GM18499 (cell line): ENCODE results near the gene PPP1R37.
A peak's percentile ranks its signal among the peaks of the same experiment; 100 is the strongest.

Source experiments
- ATAC-seq: cut with Tn5 transposase; IDR thresholded peaks from one replicate; pipeline ENCODE4 v1.9.1; 2021; ENCODE audit warnings: moderate number of reproducible peaks; ENCODE audit not compliant: insufficient read depth, unreplicated experiment

Gene PPP1R37

DNA sequence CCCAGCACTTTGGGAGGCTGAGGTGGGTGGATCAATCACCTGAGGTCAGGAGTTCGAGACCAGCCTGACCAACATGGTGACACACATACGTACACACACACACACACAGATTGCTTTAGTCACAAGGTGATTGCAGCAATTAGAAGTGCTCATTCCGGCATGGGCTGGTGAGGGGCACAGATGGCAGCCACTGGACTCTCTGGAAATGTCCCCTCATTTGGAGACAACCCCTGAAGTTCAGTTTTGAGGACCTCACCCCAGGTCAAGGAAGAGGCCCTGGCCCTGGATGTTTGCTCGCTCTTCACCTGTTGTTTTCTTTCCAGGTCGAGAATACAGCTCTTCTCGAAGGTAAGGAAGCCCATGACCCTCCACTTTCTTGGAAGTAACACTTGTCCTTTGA lies 22.8 kb upstream of the PPP1R37 start:
- ATAC-seq: no peak

DNA sequence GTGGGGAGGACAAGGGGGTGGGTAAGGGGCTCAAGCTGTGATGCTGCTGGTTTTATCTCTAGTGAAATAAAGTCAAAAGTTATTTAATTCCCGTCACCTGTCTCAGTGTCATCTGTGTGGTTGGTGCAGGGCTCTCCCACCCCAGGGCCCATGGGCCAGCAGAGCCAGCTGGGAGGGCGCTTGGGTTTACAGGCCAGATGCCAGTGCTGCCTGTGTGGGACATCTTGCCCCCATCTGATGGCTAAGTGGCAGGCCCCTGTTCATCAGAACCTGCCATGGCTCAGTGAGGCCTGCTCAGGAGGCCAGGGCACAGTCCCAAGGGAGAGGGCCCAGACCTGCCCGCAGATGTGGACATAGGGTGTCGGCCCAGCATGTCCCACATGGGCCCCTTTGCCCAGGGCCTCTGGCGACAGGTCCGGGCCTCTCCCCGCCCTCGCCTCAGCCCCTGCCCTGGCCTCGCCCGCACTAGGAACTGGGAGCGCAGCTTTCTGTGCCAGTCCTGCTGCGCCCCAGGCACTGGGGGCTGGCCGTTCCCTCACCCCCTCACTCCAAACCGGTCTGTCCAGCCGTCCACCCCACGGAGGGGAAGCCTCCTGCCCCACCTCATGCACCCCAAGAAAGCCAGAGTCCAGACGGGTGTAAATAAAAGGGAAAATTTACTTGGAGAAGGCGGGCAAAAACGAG lies 22.0 kb upstream of the PPP1R37 start:
- no peak for ATAC-seq

DNA sequence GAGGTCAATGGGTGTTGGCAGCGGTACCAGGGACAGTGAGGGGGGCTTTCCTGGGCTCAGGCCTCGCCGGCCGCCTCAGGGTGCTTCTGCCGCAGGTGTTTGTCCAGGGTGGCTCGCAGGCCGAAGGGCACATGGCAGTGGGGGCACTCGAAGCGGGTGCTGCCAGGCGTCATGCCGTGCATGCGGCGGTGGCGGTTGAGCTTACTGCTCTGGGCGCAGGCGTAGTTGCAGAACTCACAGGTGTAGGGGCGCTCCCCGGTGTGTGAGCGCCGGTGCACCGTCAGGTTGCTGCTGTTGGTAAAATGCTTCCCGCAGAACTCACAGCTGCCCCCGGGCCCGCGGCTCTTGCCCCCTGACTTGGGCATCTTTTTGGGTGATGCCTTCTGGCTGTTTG lies 21.4 kb upstream of the PPP1R37 start:
- no peak for ATAC-seq

DNA sequence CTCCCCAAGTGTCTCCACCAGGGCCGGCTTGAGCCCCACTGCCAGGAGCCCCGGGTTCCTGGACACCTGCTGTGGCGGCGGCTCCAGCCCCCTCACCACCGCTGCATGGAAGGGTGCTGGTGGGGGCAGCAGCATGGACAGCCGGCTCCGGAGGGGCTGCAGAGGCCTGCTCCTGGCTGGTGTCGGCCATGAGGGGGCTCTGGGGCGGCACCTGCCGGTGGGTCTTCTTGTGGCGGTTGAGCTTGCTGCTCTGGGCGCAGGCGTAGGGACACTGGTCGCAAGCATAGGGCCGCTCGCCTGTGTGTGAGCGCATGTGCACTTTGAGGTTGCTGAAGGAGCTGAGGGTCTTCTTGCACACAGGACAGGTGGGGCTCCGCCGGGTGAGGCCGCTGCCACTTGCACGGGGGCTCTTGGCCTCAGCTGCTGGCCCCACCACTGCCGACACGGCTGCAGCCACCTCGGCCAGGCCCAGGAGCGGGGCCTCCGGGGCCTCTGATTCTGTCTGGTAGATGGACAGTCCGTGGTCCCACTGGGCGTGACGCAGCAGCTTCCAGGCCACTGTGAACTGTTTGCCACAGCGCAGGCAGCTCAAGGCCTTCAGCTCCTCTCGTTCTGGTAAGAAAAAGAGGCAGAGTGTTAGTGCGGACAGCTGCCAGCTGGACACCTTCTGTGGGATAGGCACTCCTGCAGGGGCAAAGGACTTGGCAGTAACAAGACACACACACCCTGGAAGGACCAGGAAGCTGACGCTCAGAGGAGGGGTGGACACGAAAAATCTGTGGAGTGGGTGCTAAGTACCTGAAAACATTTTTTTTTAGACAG lies 20.8 kb upstream of the PPP1R37 start:
- ATAC-seq: no peak

DNA sequence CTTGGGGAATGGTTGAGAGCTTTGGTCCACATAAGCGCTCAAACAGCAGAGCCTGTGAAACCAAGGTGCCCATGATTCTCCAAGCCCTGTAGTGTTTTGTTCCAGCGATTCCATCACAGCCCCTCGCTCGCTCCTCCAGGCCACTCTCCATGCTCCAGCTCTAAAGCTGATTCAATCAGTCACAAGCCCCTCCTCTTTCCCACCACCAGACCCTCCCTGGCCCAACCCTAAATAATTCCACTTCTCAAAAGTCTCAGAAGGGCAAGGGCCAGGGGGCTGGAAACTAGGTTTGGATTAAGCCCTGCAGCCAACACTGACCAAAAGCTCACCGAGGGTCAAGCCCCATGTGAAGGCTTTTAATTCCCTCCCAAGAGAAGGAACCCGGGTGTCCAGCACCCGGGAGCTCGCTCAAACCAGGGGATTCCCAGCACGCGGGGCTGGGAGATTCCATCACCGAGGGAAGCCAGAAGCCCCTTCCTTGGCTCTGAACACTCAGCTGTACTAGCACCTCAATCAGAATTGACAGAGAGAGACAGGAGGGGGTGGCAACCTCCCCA lies 18.2 kb upstream of the PPP1R37 start:
- ATAC-seq: no peak

DNA sequence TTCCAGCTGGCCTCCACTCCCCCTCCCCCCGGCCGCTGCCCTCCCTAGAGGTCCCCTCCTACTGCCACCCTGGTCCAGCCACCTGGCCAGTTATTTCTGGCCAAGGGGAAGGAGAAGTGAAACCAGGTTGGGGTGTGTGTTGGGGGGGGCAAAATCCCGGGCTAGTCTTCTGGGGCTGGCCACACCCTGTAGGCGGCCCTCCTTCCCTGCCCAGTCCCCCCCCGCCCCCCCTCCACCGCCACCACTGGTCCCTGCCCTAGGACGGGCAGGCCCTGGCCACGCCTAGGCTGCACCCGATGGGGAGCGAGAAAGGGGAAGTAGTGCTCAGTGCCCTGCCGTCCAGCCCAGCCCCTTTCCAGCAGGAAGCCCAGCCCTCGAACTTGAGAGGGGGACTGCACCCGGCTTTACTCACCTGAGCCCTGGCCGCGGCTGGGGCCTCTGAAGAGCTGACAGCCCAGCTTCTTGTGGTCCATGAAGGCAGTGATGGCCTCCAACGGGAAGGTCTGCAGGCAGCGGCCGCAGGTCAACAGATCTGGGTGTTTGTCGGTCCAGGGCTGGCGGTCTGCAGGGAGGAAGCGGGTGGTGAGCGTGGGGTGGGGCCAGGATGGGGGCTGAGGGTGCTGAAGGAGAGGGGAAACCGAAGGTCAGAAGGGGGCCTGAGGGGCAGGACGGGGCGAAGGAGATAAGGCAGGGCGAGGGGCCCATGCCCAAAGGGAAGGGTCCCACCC lies 17.5 kb upstream of the PPP1R37 start:
- peak; percentile 32 for ATAC-seq

DNA sequence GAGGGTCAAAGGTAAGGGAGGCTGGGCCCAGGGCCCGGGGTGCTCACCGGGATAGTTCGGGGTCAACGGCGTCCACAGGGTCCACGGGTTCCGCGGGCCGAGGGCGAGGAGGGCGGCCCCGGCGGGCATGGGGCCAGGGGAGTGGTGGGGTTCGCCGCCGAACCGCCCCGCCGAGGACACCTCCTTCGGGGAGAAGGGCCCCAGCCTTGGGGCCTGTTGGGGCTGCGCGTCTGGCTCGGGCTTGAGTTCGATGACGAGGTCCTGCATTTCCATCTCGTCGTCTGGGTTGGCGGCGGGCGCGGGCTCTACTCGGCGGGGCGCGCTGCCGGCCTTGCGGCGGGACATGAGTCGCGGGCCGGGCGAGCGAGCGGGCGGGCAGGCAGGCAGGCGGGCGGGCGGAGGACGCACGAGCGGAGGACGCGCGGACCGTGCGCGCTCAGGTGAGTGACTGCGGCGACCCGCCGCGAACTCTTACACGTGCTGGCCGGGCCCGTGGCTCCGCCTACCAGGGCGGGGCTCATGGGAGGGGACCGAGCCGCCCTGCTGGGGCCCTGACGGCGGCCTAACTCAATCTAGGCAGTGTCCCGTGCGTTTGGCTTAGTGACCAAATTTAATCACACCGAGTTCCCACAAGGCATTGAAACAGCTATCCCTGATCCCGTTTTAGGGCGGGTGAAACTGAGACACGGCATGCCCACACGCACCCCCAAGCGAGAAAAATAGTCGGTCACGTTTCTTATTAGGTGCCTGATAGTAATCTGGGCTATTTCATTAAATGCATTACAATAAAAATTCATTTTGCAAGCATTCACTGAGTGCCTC lies 16.7 kb upstream of the PPP1R37 start, which contains the start of gene ZNF296:
TSS of gene ZNF296 (minus strand) at position 450 of the 822 bp plus-strand sequence. CDS start at position 345, 105 bp downstream.
- no peak for ATAC-seq

DNA sequence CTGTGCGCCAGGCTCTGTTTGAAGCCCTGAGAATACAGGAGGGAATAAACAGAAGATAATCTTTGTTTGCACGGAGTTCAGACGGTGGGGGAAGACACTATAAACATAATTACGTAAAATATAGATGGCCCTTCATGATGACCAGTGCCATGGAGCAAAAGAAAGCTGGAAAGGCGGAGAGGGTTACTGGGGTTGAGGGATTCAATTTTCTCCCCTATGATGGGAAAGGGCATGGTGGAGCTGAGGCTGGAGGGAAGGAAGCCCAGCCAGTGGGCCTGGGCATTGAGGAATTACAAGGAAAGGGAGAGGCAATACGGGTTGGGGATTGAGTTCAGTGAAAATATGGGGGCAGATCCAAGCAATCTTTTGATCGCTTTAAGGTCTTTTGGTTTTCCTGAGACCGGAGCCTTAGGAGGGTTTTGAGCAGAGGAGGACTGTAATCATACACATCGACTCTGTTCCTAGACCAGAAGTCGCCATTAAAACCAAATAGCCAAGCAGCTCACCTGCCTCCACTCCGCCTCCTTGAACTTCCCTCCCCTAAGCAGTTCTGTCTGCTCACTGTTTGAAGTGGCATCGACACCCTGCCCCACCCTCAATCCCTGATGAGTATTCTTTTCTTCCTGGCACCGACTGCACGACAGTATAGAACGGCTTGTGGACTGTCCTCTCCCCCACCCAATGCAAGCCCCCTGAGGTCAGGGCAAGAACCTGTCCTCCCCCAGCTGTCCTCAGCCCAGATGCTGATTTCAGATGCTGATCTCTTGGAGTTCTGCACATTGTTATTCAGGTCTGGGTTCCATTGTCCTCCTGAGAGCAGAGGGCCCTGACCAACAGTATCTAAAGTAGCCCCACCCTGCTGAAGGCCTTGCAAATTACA lies 15.9 kb upstream of the PPP1R37 start:
- no peak for ATAC-seq

DNA sequence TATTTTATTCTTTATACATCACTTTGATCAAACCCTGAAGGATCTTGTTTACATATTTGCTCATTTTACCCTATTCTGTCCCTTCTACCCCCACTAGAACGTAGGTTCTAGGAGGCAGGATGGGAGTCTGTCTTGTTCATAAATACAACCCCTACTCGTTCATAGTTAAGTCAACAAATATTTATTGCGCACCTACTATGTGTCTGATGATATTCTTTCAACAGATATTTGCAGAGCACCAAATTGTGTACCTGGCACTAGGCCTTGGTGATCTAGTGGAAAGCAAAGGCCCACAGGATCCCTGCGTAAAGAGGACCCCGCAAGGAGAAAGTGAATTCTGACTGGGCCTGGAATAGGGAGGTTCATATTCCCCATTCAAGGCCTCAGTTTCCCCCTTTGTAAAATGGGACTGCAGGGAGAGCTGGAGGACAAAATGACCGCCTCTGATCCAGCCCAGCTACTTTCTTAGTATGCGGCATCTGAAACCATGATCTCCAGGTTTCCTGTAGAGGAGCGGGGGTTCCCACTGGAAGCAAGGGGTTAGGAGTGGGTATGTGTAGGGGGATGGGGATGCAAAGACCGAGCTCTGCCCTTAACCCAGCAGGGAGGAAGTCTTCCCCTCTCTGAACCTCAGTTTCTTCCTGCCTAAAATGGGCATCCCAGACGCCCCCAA lies 14.5 kb upstream of the PPP1R37 start:
- no peak for ATAC-seq

DNA sequence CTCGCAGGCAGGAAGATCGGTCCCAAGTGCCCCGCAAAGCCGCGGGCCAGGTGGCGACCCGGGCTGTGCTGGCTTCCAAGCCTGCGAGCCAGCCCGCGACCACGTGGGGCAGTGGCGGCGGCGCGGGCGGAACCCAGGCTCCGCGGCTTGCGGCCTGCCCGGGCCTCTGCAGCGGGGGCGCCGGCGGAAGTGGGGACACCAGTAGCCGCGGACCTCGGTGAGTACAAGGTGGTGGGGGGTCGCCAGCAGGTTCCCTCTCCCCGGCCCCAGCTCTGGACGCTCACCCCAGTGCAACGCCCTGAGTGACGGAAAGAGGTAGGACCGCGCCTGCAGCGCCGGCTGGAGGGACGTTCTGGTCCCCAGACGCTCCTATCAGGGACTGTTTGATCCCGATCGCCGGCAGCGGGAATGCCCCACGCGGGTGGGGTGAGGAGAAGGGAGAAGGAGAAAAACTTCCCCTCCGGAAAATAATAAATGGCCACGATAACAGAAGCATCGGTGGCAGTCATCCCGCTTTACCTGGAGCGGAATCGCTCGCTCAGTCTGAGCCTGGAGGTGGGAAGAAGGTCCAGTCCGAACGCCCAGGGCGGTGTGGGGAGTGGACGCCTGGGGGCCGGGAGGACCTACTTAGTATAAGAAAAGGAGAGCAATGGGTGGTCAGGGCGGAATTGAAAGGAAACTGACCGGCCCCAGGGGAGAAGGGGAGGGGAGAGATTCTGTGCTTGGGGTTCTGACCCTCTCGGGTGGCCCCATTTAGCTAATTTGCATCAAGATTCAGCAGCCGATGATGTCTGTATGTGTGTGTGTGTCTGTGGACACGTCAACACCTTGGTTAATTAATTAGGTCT lies 13.7 kb upstream of the PPP1R37 start, which contains the start of gene GEMIN7:
TSS of gene GEMIN7 (plus strand) at position 198 of the 848 bp plus-strand sequence. CDS start 10,855 bp downstream, outside the sequence.
- no peak for ATAC-seq

DNA sequence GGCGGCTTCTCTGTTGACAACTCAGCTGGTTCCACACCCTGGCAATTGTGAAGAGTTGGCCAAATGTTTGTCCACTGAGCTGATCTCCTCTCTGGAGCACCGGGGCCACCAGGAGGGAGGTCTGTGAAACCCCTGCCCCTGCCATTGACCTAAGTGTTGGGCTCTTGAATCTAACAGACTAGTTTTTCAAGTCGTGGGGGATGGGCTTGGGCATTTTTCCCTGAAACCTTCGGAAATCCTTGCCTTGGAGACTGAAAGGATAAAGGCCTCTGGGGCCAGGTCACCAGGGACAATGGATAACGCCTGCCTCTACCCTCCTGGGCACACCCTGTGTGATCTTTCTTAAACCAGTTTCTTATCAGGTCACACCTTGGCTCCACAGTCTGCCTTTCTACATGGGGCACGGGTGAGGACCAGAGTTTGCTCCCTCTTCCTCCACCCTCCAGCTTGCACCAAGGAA lies 13.0 kb upstream of the PPP1R37 start:
- no peak for ATAC-seq

DNA sequence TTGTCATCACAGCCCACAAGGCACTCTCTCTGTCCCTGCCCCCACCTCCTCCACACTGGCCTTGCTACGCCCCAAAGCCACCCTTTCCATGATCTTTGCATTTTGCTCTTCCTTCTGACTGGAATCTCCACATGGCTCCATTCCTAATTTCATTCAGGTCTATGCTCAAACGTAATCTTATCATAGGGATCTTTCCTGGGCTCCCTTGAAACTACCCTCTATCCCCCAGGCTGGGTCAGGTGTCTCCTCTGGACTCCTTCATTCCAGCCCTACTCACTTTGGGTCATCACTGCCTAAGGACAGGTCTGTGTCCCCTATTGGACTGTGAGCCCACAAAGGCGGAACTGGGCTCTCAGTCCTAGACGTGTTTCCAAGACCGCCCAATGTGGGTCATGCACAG lies 10.8 kb upstream of the PPP1R37 start:
- no peak for ATAC-seq

DNA sequence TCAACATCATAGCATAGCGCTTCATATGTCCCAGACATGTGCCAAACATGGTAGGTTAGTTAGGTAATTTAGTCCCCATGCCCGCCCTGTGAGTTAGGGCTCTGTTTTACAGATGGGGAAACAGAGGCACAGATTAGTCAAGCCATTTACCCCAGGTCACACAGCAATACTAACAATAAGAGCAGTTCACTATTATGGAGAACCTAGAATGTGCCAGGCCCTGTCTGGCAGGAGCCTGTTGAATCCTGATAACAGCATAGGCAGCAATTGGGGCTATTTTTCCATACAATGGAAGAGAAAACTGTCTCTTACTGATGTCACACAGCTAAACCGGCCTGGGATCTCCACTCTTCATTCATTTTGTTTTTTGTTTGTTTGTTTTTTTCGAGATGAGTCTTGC lies 6.5 kb upstream of the PPP1R37 start:
- ATAC-seq: no peak

DNA sequence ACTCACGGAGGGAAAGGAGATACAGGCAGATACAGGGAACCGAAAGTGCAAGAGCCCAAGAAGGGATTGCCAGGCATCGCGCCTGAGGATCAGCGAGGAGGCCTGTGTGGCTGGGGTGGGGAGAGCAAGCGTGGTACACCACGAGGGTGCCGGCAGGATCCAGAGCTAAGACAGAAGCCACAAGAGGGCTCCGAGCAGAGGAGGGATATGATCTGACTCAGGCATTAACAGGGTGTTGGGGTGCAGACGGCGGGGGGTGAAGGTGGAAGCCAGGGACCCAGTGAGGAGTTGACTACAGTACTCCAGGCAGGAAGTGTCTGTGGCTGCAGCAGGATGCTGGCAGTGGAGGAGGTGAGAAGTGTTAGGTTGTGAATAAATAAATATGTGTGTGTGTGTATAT lies 5.4 kb upstream of the PPP1R37 start:
- ATAC-seq: no peak

DNA sequence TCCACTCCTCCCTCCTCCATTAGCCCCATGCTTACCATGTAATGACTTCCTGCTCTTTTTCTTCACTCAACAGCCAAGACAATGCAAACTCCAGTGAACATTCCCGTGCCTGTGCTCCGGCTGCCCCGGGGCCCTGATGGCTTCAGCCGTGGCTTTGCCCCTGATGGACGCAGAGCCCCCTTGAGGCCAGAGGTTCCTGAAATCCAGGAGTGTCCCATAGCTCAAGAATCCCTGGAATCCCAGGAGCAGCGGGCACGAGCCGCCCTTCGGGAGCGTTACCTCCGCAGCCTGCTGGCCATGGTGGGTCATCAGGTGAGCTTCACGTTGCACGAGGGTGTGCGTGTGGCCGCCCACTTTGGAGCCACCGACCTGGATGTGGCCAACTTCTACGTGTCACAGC lies 2.9 kb upstream of the PPP1R37 start:
- no peak for ATAC-seq

DNA sequence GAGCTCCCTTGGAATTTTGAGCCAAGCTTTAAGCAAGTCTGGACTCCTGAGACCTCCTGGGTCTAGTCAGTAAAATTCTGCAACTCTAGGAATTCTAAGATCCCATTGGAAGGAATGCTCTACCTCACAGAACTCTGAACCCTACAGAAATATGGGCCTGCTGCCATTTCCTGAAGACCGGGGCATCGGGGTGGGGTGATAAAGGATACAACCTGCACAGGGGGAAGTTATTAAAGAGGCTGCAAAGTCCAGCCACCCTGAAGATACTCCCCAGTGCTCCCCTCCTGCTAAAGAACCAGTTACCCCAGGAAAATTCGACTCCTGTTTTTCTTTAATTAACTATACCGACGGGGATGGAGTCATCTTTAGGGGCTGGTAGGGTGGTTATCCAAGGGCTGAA lies 2.4 kb upstream of the PPP1R37 start:
- no peak for ATAC-seq
